Endothelial cell of umbilical vein (primary cell): ENCODE data around the gene TTC24. TPM values are rescaled to one million over a fixed set of nuclear protein-coding genes. Genes with fewer than 3 reads are reported as not detected.

Source experiments
- BruUV-seq: library from RNA; stranded (reverse); fragments of 400-500 nt; replicated peaks from 2 replicates; lab custom pipeline; 2021; lab: Mats Ljungman, UMichigan
- CTCF ChIA-PET: fragments of 300-600, 350-600 bp; sonication (Branson Sonifier 250); formaldehyde crosslinking; loops from one replicate; lab custom pipeline; 2021; ENCODE audit warnings: antibody characterized with exemption, inconsistent platforms; lab: Charles Lee
- POLR2A ChIA-PET: fragments of 300-600, 350-600 bp; sonication (Branson Sonifier 250); formaldehyde crosslinking; loops from one replicate; lab custom pipeline; 2021; ENCODE audit warnings: antibody characterized with exemption, inconsistent platforms; lab: Charles Lee
- DNase-seq: peaks from one replicate; pipeline ENCODE4 v3.0.0-alpha.2; 2011; ENCODE audit warnings: low read depth, low spot score
- FAIRE-seq: peaks from 2 replicates; lab custom pipeline; 2011; peaks lifted over from hg19 to GRCh38; lab: Jason Lieb, UNC
- H2AFZ ChIP-seq: 2 replicates; pipeline ENCODE4 v1.6.0; 2012; ENCODE audit warnings: low read depth, low read length, control low read depth, inconsistent platforms
- H3K27ac ChIP-seq: 2 replicates; pipeline ENCODE4 v1.5.1; 2011; ENCODE audit warnings: low read depth, mild to moderate bottlenecking, control low read depth, low read length, moderate library complexity; ENCODE audit not compliant: insufficient read depth
- H3K27me3 ChIP-seq, 2 experiments: 2 replicates each; pipeline versions ENCODE4 v1.6.0 to v1.6.1; 2011; ENCODE audit warnings: low read length in 2 of 2, mixed read lengths in 1 of 2; ENCODE audit not compliant: control insufficient read depth in 2 of 2, insufficient read depth in 2 of 2
- H3K36me3 ChIP-seq, 2 experiments: 2 replicates in 1 of 2; 3 replicates in 1 of 2; pipeline ENCODE4 v1.5.1; 2011; ENCODE audit warnings: low read length in 2 of 2, mild to moderate bottlenecking in 1 of 2, moderate library complexity in 1 of 2; ENCODE audit not compliant: control insufficient read depth in 2 of 2, insufficient read depth in 2 of 2; ENCODE audit errors: extremely low read depth in 1 of 2
- H3K4me1 ChIP-seq: 3 replicates; pipeline ENCODE4 v1.5.1; 2011; ENCODE audit warnings: mild to moderate bottlenecking, low read length; ENCODE audit not compliant: control insufficient read depth, insufficient read depth; ENCODE audit errors: extremely low read depth
- H3K4me2 ChIP-seq: 2 replicates; pipeline ENCODE4 v1.6.1; 2011; ENCODE audit warnings: low read length, control low read depth, mixed read lengths; ENCODE audit not compliant: insufficient read depth
- H3K4me3 ChIP-seq, 3 experiments: fragments of 200-600 bp in 1 of 3; sonication (generic), shearing (Covaris generic) in 1 of 3; replicated peaks in 1 of 3; 2 replicates each; pipeline ENCODE4 v1.5.1; 2011 to 2016; ENCODE audit warnings: control low read depth in 3 of 3, low read length in 3 of 3, mild to moderate bottlenecking in 2 of 3, inconsistent platforms in 1 of 3, low read depth in 1 of 3, moderate library complexity in 1 of 3; ENCODE audit not compliant: insufficient read depth in 1 of 3
- H3K79me2 ChIP-seq: 2 replicates; pipeline ENCODE4 v1.6.0; 2012; ENCODE audit warnings: low read length, inconsistent platforms; ENCODE audit not compliant: control insufficient read depth, insufficient read depth
- H3K9ac ChIP-seq: replicated peaks from 2 replicates; pipeline ENCODE3; 2011; ENCODE audit warnings: low read length, control low read depth; ENCODE audit not compliant: insufficient read depth; ENCODE audit errors: extremely low read depth
- H3K9me1 ChIP-seq: replicated peaks from 3 replicates; pipeline ENCODE4 v1.6.0; 2011; ENCODE audit warnings: mild to moderate bottlenecking, low read length; ENCODE audit not compliant: control insufficient read depth, insufficient read depth; ENCODE audit errors: extremely low read depth
- H3K9me3 ChIP-seq: replicated peaks from 2 replicates; pipeline ENCODE4 v1.5.1; 2012; ENCODE audit warnings: low read length, inconsistent platforms; ENCODE audit not compliant: control insufficient read depth, insufficient read depth
- H4K20me1 ChIP-seq: replicated peaks from 2 replicates; pipeline ENCODE3; 2011; ENCODE audit warnings: mild to moderate bottlenecking, low read length; ENCODE audit not compliant: control insufficient read depth, insufficient read depth; ENCODE audit errors: extremely low read depth
- CTCF ChIP-seq, 2 donors: IDR thresholded peaks; 1 replicate in 1 of 2; 2 replicates in 1 of 2; pipeline ENCODE4 v1.5.1; 2011; ENCODE audit warnings: low read length in 2 of 2, mild to moderate bottlenecking in 2 of 2, moderate library complexity in 2 of 2, control low read depth in 1 of 2, inconsistent platforms in 1 of 2, low read depth in 1 of 2; ENCODE audit not compliant: insufficient read depth in 1 of 2; ENCODE audit errors: extremely low read depth in 1 of 2
- EZH2 ChIP-seq: IDR thresholded peaks from 2 replicates; pipeline ENCODE4 v1.6.1; 2012; ENCODE audit warnings: borderline replicate concordance, low read depth, mild to moderate bottlenecking, moderate library complexity, low read length, inconsistent platforms; ENCODE audit not compliant: severe bottlenecking
- FOS ChIP-seq: IDR thresholded peaks from 2 replicates; pipeline ENCODE4 v1.6.1; 2011; ENCODE audit warnings: mild to moderate bottlenecking, low read length, moderate library complexity, borderline replicate concordance; ENCODE audit not compliant: insufficient read depth
- GATA2 ChIP-seq: IDR thresholded peaks from 2 replicates; pipeline ENCODE4 v1.7.0; 2011; ENCODE audit warnings: low read depth, mild to moderate bottlenecking, moderate library complexity, mixed read lengths, low read length; ENCODE audit not compliant: insufficient read length, insufficient read depth
- JUN ChIP-seq: IDR thresholded peaks from 2 replicates; pipeline ENCODE4 v1.6.1; 2011; ENCODE audit warnings: borderline replicate concordance, low read depth; ENCODE audit not compliant: insufficient read length, insufficient read depth
- MAX ChIP-seq: IDR thresholded peaks from 2 replicates; pipeline ENCODE4 v1.6.1; 2011; ENCODE audit not compliant: insufficient read depth, insufficient read length
- MYC ChIP-seq: IDR thresholded peaks from one replicate; pipeline ENCODE4 v1.6.1; 2011; ENCODE audit warnings: mild to moderate bottlenecking, low read depth, low read length
- POLR2A ChIP-seq: IDR thresholded peaks from 2 replicates; pipeline ENCODE4 v1.6.1; 2012; ENCODE audit warnings: low read depth, mild to moderate bottlenecking, control low read depth, low read length
- POLR2AphosphoS5 ChIP-seq: IDR thresholded peaks from 2 replicates; pipeline ENCODE4 v1.6.1; 2012; ENCODE audit warnings: low read depth, mild to moderate bottlenecking, control low read depth, low read length, moderate library complexity; ENCODE audit not compliant: insufficient read depth
- dilution Hi-C: fragments of 300-500 bp; cut with MboI; formaldehyde crosslinking; loops from one replicate; pipeline ENCODE4 v1.15.0; 2019; ENCODE audit warnings: low sequenced_read_pairs; ENCODE audit not compliant: extremely low pct_ligation_motif_present
- intact Hi-C: fragments of 100-400 bp; cut with micrococcal nuclease; formaldehyde crosslinking; loops from one replicate; pipeline ENCODE4 v1.10.0; 2022
- polyA plus RNA-seq, 4 experiments: library from polyadenylated mRNA; depleted of rRNA in 3 of 4; stranded (reverse) in 3 of 4; unstranded in 1 of 4; fragments of >200 nt; gene quantifications; 2 replicates each; pipeline versions ENCODE4 v1.2.1 to v1.2.3, GENCODE V29; 2011 to 2012; ENCODE audit warnings: missing spikeins in 1 of 4
- total RNA-seq: library from RNA; stranded (reverse); gene quantifications from 2 replicates; pipeline ENCODE4 v1.2.3, GENCODE V29; 2021

The TTC24 gene
- total and polyA plus RNA-seq, 2 donors (not counting 3 experiments of a cell fraction or from before 2014, with no cell fraction given): not detected

- Histone ChIP-seq H3K27me3 (peaks cover 49 to 50% of the 10 kb centered on the region in 2 experiments), H3K9ac (no peak overlapping the region), H3K9me1 (no peaks in the 10 kb centered on the region), H2AFZ (no peak overlapping the region), H3K36me3 (no peaks in the 10 kb centered on the region), H3K4me1 (peaks cover 10% of the 10 kb centered on the region), H3K4me2 (no peak overlapping the region), H3K9me3 (no peaks in the 10 kb centered on the region), H3K4me3 (no peak overlapping the region), H3K79me2 (no peaks in the 10 kb centered on the region), H3K27ac (no peak overlapping the region), H4K20me1 (no peaks in the 10 kb centered on the region)
- intact Hi-C loops (no loop called here), dilution Hi-C loops (no loop called here)
- FAIRE-seq (no peak), DNase-seq (no peak)
- BruUV-seq: no TSS peak
- TF ChIP-seq CTCF (IDR thresholded peaks at IDR 0.05; ENCODE audit: extremely low read depth in 1 of 2, insufficient read depth in 1 of 2, low read depth in 1 of 2, low read length in 2 of 2) (no peak), MAX (no peak), MYC (no peak), POLR2AphosphoS5 (no peak), JUN (no peak), GATA2 (no peak), POLR2A (no peak), EZH2 (no peak), FOS (no peak)
- CTCF ChIA-PET: interaction anchor here (0.7 to 13.8 kb wide), 8 partner anchors 9 to 267 kb away, joined by 3 to 237 read pairs (median 14); no protein-coding TSS in a partner anchor
- POLR2A ChIA-PET: no interaction called here
Measured at GRCh38 chr1:156622581-156623297, 43.2 kb downstream of the TTC24 start.
